Neuronal stem cell (in vitro differentiated cells): ENCODE results near the gene TFB1M.

ENCODE experiments used
- DNase-seq: peaks from one replicate; pipeline ENCODE4 v3.0.0-alpha.2; 2013; ENCODE audit warnings: low spot score
- H2AFZ ChIP-seq: one replicate; pipeline ENCODE4 v1.6.1; 2013; ENCODE audit warnings: mild to moderate bottlenecking, low read length, inconsistent platforms
- H2AK5ac ChIP-seq: 2 replicates; pipeline ENCODE4 v1.6.1; 2013; ENCODE audit warnings: low read depth, mild to moderate bottlenecking, inconsistent platforms, low read length, moderate library complexity, mixed read lengths
- H2BK120ac ChIP-seq: 2 replicates; pipeline ENCODE4 v1.6.1; 2013; ENCODE audit warnings: low read depth, mild to moderate bottlenecking, inconsistent platforms, low read length, moderate library complexity, mixed read lengths
- H2BK12ac ChIP-seq: one replicate; pipeline ENCODE4 v1.6.1; 2013; ENCODE audit warnings: low read length, inconsistent platforms
- H2BK15ac ChIP-seq: 2 replicates; pipeline ENCODE4 v1.6.1; 2013; ENCODE audit warnings: mild to moderate bottlenecking, low read length, inconsistent platforms, mixed read lengths
- H2BK5ac ChIP-seq: one replicate; pipeline ENCODE4 v1.6.1; 2013; ENCODE audit warnings: inconsistent platforms, mild to moderate bottlenecking, low read length, moderate library complexity
- H3K14ac ChIP-seq: one replicate; pipeline ENCODE4 v1.6.1; 2013; ENCODE audit warnings: low read length, inconsistent platforms
- H3K18ac ChIP-seq: 2 replicates; pipeline ENCODE4 v1.6.1; 2013; ENCODE audit warnings: low read length, inconsistent platforms
- H3K23ac ChIP-seq: 2 replicates; pipeline ENCODE4 v1.6.1; 2013; ENCODE audit warnings: low read depth, mild to moderate bottlenecking, mixed read lengths, low read length, inconsistent platforms; ENCODE audit not compliant: poor library complexity
- H3K27ac ChIP-seq: replicated peaks from 3 replicates; pipeline ENCODE4 v1.5.1; 2013; ENCODE audit warnings: low read length, inconsistent platforms
- H3K27me3 ChIP-seq, 3 experiments: 2 replicates each; pipeline ENCODE4 v1.6.1; 2013; ENCODE audit warnings: low read length in 3 of 3, mild to moderate bottlenecking in 2 of 3, inconsistent platforms in 1 of 3, low read depth in 1 of 3, mixed read lengths in 1 of 3, moderate library complexity in 1 of 3; ENCODE audit not compliant: control insufficient read depth in 3 of 3, insufficient read depth in 3 of 3
- H3K36me3 ChIP-seq, 2 donors: replicated peaks in 1 of 2; 2 replicates each; pipeline ENCODE4 v1.6.1; 2013; ENCODE audit warnings: low read length in 2 of 2; ENCODE audit not compliant: control insufficient read depth in 2 of 2, insufficient read depth in 2 of 2
- H3K4ac ChIP-seq: 2 replicates; pipeline ENCODE4 v1.6.1; 2013; ENCODE audit warnings: inconsistent platforms, mild to moderate bottlenecking, low read length, moderate library complexity
- H3K4me1 ChIP-seq, 2 donors: 1 replicate in 1 of 2; 2 replicates in 1 of 2; pipeline ENCODE4 v1.6.1; 2013; ENCODE audit warnings: low read length in 2 of 2, low read depth in 1 of 2; ENCODE audit not compliant: control insufficient read depth in 2 of 2, insufficient read depth in 1 of 2
- H3K4me2 ChIP-seq: one replicate; pipeline ENCODE4 v1.6.1; 2013; ENCODE audit warnings: mild to moderate bottlenecking, low read length, inconsistent platforms; ENCODE audit not compliant: insufficient read depth, poor library complexity, severe bottlenecking
- H3K4me3 ChIP-seq, 2 donors: 2 replicates each; pipeline ENCODE4 v1.5.1; 2013; ENCODE audit warnings: low read length in 2 of 2, mild to moderate bottlenecking in 2 of 2, inconsistent platforms in 1 of 2, moderate library complexity in 1 of 2
- H3K79me1 ChIP-seq: one replicate; pipeline ENCODE4 v1.6.1; 2013; ENCODE audit warnings: low read depth, mild to moderate bottlenecking, inconsistent platforms, low read length, moderate library complexity
- H3K9ac ChIP-seq: one replicate; pipeline ENCODE4 v1.6.1; 2013; ENCODE audit warnings: mild to moderate bottlenecking, low read depth, low read length, inconsistent platforms; ENCODE audit not compliant: poor library complexity
- H3K9me3 ChIP-seq, 2 donors: replicated peaks in 1 of 2; 2 replicates each; pipeline versions ENCODE3 to v1.6.1; 2013; ENCODE audit warnings: low read length in 2 of 2, mild to moderate bottlenecking in 2 of 2, inconsistent platforms in 1 of 2, low read depth in 1 of 2, mixed read lengths in 1 of 2, moderate library complexity in 1 of 2; ENCODE audit not compliant: control insufficient read depth in 2 of 2, insufficient read depth in 1 of 2
- H4K8ac ChIP-seq: one replicate; pipeline ENCODE4 v1.6.1; 2013; ENCODE audit warnings: low read depth, mild to moderate bottlenecking, inconsistent platforms, low read length, moderate library complexity
- H4K91ac ChIP-seq: one replicate; pipeline ENCODE4 v1.6.1; 2013; ENCODE audit warnings: low read length, low read depth, mild to moderate bottlenecking, inconsistent platforms; ENCODE audit not compliant: poor library complexity
- WGBS, 2 donors: extraction: QIAGEN DNeasy Blood & Tissue Kit; methylation state at CpG; one replicate each; pipeline ENCODE4 v1.1.7; 2013; ENCODE audit warnings: missing lambda C conversion rate in 2 of 2, mixed read lengths in 1 of 2; ENCODE audit not compliant: insufficient read length in 2 of 2, insufficient replicate concordance in 1 of 2; ENCODE audit errors: extremely low coverage in 2 of 2; 5-methylcytosine and 5-hydroxymethylcytosine counted together

Gene TFB1M

GRCh38 chr6:155252581-155252980, 61.7 kb downstream of the TFB1M start:
- Histone ChIP-seq H3K9me3 (no peaks in the 10 kb centered on the region), H3K27ac (no peak overlapping the region), H2AK5ac (no peak overlapping the region), H3K14ac (no peak overlapping the region), H4K8ac (no peak overlapping the region), H3K4me2 (no peak overlapping the region), H4K91ac (no peak overlapping the region), H2BK15ac (no peak overlapping the region), H3K4me1 (peaks cover 0 to 8% of the 10 kb centered on the region in 2 donors), H3K36me3 (peaks cover 16 to 99% of the 10 kb centered on the region in 2 donors), H3K9ac (no peak overlapping the region), H2BK5ac (no peak overlapping the region), H2AFZ (no peak overlapping the region), H2BK120ac (no peak overlapping the region), H3K27me3 (no peaks in the 10 kb centered on the region), H3K4me3 (no peak overlapping the region), H3K4ac (no peak overlapping the region), H3K18ac (peak overlapping the region; percentile 58), H3K79me1 (no peaks in the 10 kb centered on the region), H3K23ac (no peak overlapping the region), H2BK12ac (no peak overlapping the region)
- no peak for DNase-seq
- no CpG with 5 or more reads among the region's 8 CpGs for WGBS, 2 donors

GRCh38 chr6:155250701-155251381, 63.4 kb downstream of the TFB1M start:
- H4K91ac ChIP-seq, result no peak overlapping the region
- H3K14ac ChIP-seq, result no peak overlapping the region
- no peaks in the 10 kb centered on the region for H3K27me3 ChIP-seq
- no peak overlapping the region for H2BK12ac ChIP-seq
- H3K27ac ChIP-seq, result no peak overlapping the region
- H3K18ac ChIP-seq, result no peak overlapping the region
- no peak overlapping the region for H3K4me3 ChIP-seq
- DNase-seq, result no peak
- no peak overlapping the region for H3K23ac ChIP-seq
- H3K79me1 ChIP-seq, result no peaks in the 10 kb centered on the region
- no peak overlapping the region for H4K8ac ChIP-seq
- H3K36me3 ChIP-seq, result peaks cover 19 to 98% of the 10 kb centered on the region in 2 donors
- H2BK5ac ChIP-seq, result no peak overlapping the region
- H2BK15ac ChIP-seq, result no peak overlapping the region
- no peak overlapping the region for H3K4ac ChIP-seq
- peaks cover 0 to 2% of the 10 kb centered on the region in 2 donors for H3K9me3 ChIP-seq
- no peak overlapping the region for H2AK5ac ChIP-seq
- no peak overlapping the region for H3K4me2 ChIP-seq
- H3K9ac ChIP-seq, result no peak overlapping the region
- H2BK120ac ChIP-seq, result no peak overlapping the region
- H3K4me1 ChIP-seq, result peaks cover 0 to 8% of the 10 kb centered on the region in 2 donors
- no peak overlapping the region for H2AFZ ChIP-seq
- no CpG with 5 or more reads among the region's 10 CpGs for WGBS, 2 donors

- Histone ChIP-seq H2BK15ac (no peak overlapping the region), H3K9ac (no peak overlapping the region), H3K27ac (no peak overlapping the region), H3K79me1 (no peaks in the 10 kb centered on the region), H2BK120ac (no peak overlapping the region), H3K14ac (no peak overlapping the region), H3K4me2 (no peak overlapping the region), H2BK12ac (no peak overlapping the region), H3K18ac (no peak overlapping the region), H3K36me3 (peaks cover 18 to 96% of the 10 kb centered on the region in 2 donors), H2BK5ac (no peak overlapping the region), H3K4me1 (peaks cover 0 to 5% of the 10 kb centered on the region in 2 donors), H4K91ac (no peak overlapping the region), H3K9me3 (peaks cover 0 to 5% of the 10 kb centered on the region in 2 donors), H3K4me3 (no peak overlapping the region), H3K27me3 (no peaks in the 10 kb centered on the region), H3K23ac (peak overlapping the region; percentile 38), H4K8ac (no peak overlapping the region), H2AFZ (no peak overlapping the region), H2AK5ac (no peak overlapping the region), H3K4ac (no peak overlapping the region)
- WGBS, 2 donors, result no CpG with 5 or more reads among the region's 30 CpGs
- peak; percentile 23 for DNase-seq
These were observed 66.0 kb downstream of the TFB1M start for GRCh38 chr6:155248008-155249001.

- peaks cover 0 to 2% of the 10 kb centered on the region in 2 donors for H3K4me1 ChIP-seq
- H3K18ac ChIP-seq, result no peak overlapping the region
- no peak overlapping the region for H2AK5ac ChIP-seq
- H3K4ac ChIP-seq, result no peak overlapping the region
- no peak for DNase-seq
- no peak overlapping the region for H4K8ac ChIP-seq
- no peak overlapping the region for H3K27ac ChIP-seq
- peaks cover 0 to 7% of the 10 kb centered on the region in 2 donors for H3K9me3 ChIP-seq
- no peak overlapping the region for H3K4me3 ChIP-seq
- no peak overlapping the region for H3K4me2 ChIP-seq
- H3K14ac ChIP-seq, result no peak overlapping the region
- peaks cover 16 to 94% of the 10 kb centered on the region in 2 donors for H3K36me3 ChIP-seq
- no CpG with 5 or more reads among the region's 5 CpGs for WGBS, 2 donors
- no peak overlapping the region for H3K9ac ChIP-seq
- no peaks in the 10 kb centered on the region for H3K79me1 ChIP-seq
- H2BK15ac ChIP-seq, result no peak overlapping the region
- H4K91ac ChIP-seq, result no peak overlapping the region
- no peak overlapping the region for H2BK5ac ChIP-seq
- H2AFZ ChIP-seq, result no peak overlapping the region
- H2BK120ac ChIP-seq, result no peak overlapping the region
- no peak overlapping the region for H3K23ac ChIP-seq
- H3K27me3 ChIP-seq, result no peaks in the 10 kb centered on the region
- no peak overlapping the region for H2BK12ac ChIP-seq
These were observed 66.7 kb downstream of the TFB1M start for GRCh38 chr6:155247618-155248007.
